Calu3 (cell line): ENCODE data around the gene MMP19. TPM values are rescaled to one million over a fixed set of nuclear protein-coding genes. Genes with fewer than 3 reads are reported as not detected.

ENCODE experiments used
- BruUV-seq: library from RNA; stranded (reverse); fragments of 400-500 nt; replicated peaks from 2 replicates; lab custom pipeline; 2021; lab: Mats Ljungman, UMichigan
- CTCF ChIA-PET: fragments of 300-600 bp; sonication (Branson Sonifier 250); formaldehyde crosslinking; loops from one replicate; lab custom pipeline; 2022; ENCODE audit warnings: antibody characterized with exemption; lab: Charles Lee
- DNase-seq: peaks from one replicate; pipeline ENCODE4 v3.0.0; 2022
- H3K27ac Mint-ChIP-seq: one replicate; pipeline ENCODE4 v1.8.0; 2022; ENCODE audit warnings: mixed read lengths; ENCODE audit not compliant: unreplicated experiment
- H3K27me3 Mint-ChIP-seq: one replicate; pipeline ENCODE4 v1.8.0; 2022; ENCODE audit warnings: mixed read lengths; ENCODE audit not compliant: unreplicated experiment
- H3K36me3 Mint-ChIP-seq: one replicate; pipeline ENCODE4 v1.8.0; 2022; ENCODE audit warnings: mild to moderate bottlenecking, moderate library complexity, mixed read lengths; ENCODE audit not compliant: insufficient read depth, unreplicated experiment
- H3K4me1 Mint-ChIP-seq: one replicate; pipeline ENCODE4 v1.8.0; 2022; ENCODE audit warnings: mild to moderate bottlenecking, low read depth, mixed read lengths; ENCODE audit not compliant: unreplicated experiment
- H3K4me3 Mint-ChIP-seq: one replicate; pipeline ENCODE4 v1.8.0; 2022; ENCODE audit warnings: mild to moderate bottlenecking, low read depth, moderate library complexity, mixed read lengths; ENCODE audit not compliant: unreplicated experiment
- H3K9me3 Mint-ChIP-seq: one replicate; pipeline ENCODE4 v1.8.0; 2022; ENCODE audit warnings: low read depth, mixed read lengths; ENCODE audit not compliant: unreplicated experiment
- CTCF ChIP-seq: fragments of 200-600 bp; IDR thresholded peaks from one replicate; pipeline ENCODE4 v1.8.0; 2022; ENCODE audit warnings: antibody characterized with exemption; ENCODE audit not compliant: unreplicated experiment
- intact Hi-C: fragments of 100-400 bp; cut with micrococcal nuclease; formaldehyde crosslinking; loops from one replicate; pipeline ENCODE4 v1.10.0; 2022; ENCODE audit not compliant: unreplicated experiment
- total RNA-seq: library from RNA; stranded (reverse); gene quantifications from 2 replicates; pipeline ENCODE4 v1.2.3, GENCODE V29; 2022

Gene MMP19
- total RNA-seq, 1 experiment from 2014 or later, result not detected

DNA sequence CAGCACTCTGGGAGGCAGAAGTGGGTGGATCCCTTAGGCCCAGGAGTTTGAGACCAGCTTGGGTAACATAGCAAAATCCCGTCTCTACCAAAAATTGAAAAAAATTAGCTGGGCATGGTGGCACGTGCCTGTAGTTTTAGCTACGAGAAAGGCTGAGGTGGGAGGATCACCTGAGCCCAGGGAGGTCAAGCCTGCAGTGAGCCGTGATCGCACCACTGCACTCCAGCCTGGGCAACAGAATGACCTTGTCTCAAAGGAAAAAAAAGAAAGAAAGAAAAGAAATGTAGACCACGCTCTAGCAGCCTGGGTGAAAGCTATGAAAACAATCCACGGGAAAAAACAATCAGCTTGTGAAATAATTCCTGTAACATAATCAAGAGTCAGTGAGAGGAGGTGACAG lies 54.2 kb downstream of the MMP19 start:
- H3K36me3 Mint-ChIP-seq, result peaks cover 63% of the 10 kb centered on the region
- CTCF ChIA-PET, result interaction anchor here (0.7 kb wide), 1 partner anchor 13 kb away, joined by 4 read pairs; no protein-coding TSS in a partner anchor
- H3K27me3 Mint-ChIP-seq, result no peaks in the 10 kb centered on the region
- DNase-seq, result no peak
- H3K9me3 Mint-ChIP-seq, result no peaks in the 10 kb centered on the region
- no peaks in the 10 kb centered on the region for H3K4me1 Mint-ChIP-seq
- no peak for TF ChIP-seq CTCF
- H3K27ac Mint-ChIP-seq, result no peak overlapping the region
- no peak overlapping the region for H3K4me3 Mint-ChIP-seq
- intact Hi-C loops, result no loop called here
- no TSS peak for BruUV-seq

Other genes with a start within 250 kb of the MMP19 start
- not detected in 2 replicates for gene OR10P1, start 206.0 kb downstream of the MMP19 start, total RNA-seq
- gene ITGA7, start 135.0 kb downstream of the MMP19 start, total RNA-seq, result 5.9 and 6.3 TPM in 2 replicates
- gene BLOC1S1, start 126.9 kb downstream of the MMP19 start, total RNA-seq, result 71.0 and 89.4 TPM in 2 replicates
- gene RDH5, start 122.5 kb downstream of the MMP19 start, total RNA-seq, result 11.0 and 11.2 TPM in 2 replicates
- 880 and 991 TPM in 2 replicates for gene CD63, start 113.9 kb downstream of the MMP19 start, total RNA-seq
- 5.3 and 6.7 TPM in 2 replicates for gene GDF11, start 99.8 kb downstream of the MMP19 start, total RNA-seq
- 64.4 and 73.8 TPM in 2 replicates for gene SARNP, start 25.2 kb downstream of the MMP19 start, total RNA-seq
- gene ORMDL2, start 24.9 kb downstream of the MMP19 start, total RNA-seq, result 93.6 and 95.4 TPM in 2 replicates
- 39.0 and 44.3 TPM in 2 replicates for gene DNAJC14, start 13.3 kb downstream of the MMP19 start, total RNA-seq
- gene PYM1, start 85.0 kb upstream of the MMP19 start, total RNA-seq, result 33.6 and 35.4 TPM in 2 replicates
- gene DGKA, start 88.2 kb upstream of the MMP19 start, total RNA-seq, result 50.3 and 51.2 TPM in 2 replicates
- gene PMEL, start 123.1 kb upstream of the MMP19 start, total RNA-seq, result 1.6 and 2.1 TPM in 2 replicates
- 68.9 and 76.4 TPM in 2 replicates for gene CDK2, start 123.9 kb upstream of the MMP19 start, total RNA-seq
- gene RAB5B, start 131.1 kb upstream of the MMP19 start, total RNA-seq, result 84.7 and 91.6 TPM in 2 replicates
- 31.1 and 34.9 TPM in 2 replicates for gene SUOX, start 154.3 kb upstream of the MMP19 start, total RNA-seq
- 7.3 and 9.0 TPM in 2 replicates for gene IKZF4, start 178.1 kb upstream of the MMP19 start, total RNA-seq
- gene RPS26, start 199.0 kb upstream of the MMP19 start, total RNA-seq, result 50.6 and 50.7 TPM in 2 replicates
- gene ERBB3, start 237.2 kb upstream of the MMP19 start, total RNA-seq, result 170 and 183 TPM in 2 replicates